Lung (tissue), 12 donors: Measurements from ENCODE around the gene PLCG1. TPM values are rescaled to one million over a fixed set of nuclear protein-coding genes. Genes with fewer than 3 reads are reported as not detected.

Experiments used
- ATAC-seq: fragments of 200-7000 bp; cut with Tn5 transposase; one replicate; pipeline ENCODE4 v1.9.1; 2020; ENCODE audit warnings: moderate number of reproducible peaks; ENCODE audit not compliant: insufficient read depth, low FRiP score
- DNase-seq, 3 donors: peaks; one replicate each; pipeline ENCODE4 v3.0.0-alpha.2; 2013 to 2017
- H3K27ac ChIP-seq, 2 donors: one replicate each; pipeline ENCODE4 v1.5.1; 2013; ENCODE audit warnings: mild to moderate bottlenecking in 2 of 2, moderate library complexity in 2 of 2, control low read depth in 1 of 2, inconsistent platforms in 1 of 2, low read depth in 1 of 2, low read length in 1 of 2
- H3K27me3 ChIP-seq, 3 donors: one replicate each; pipeline ENCODE4 v1.5.1; 2013; ENCODE audit warnings: low read length in 2 of 3; ENCODE audit not compliant: control insufficient read depth in 3 of 3, insufficient read depth in 3 of 3
- H3K36me3 ChIP-seq, 4 donors: one replicate each; pipeline ENCODE4 v1.5.1; 2013; ENCODE audit warnings: low read length in 4 of 4, mild to moderate bottlenecking in 1 of 4, moderate library complexity in 1 of 4; ENCODE audit not compliant: control insufficient read depth in 4 of 4, insufficient read depth in 4 of 4
- H3K4me1 ChIP-seq, 5 donors: one replicate each; pipeline ENCODE4 v1.5.1; 2013; ENCODE audit warnings: low read length in 5 of 5, mild to moderate bottlenecking in 2 of 5, moderate library complexity in 1 of 5; ENCODE audit not compliant: control insufficient read depth in 5 of 5, insufficient read depth in 5 of 5
- H3K4me3 ChIP-seq: one replicate; pipeline ENCODE4 v1.5.1; 2013; ENCODE audit warnings: mild to moderate bottlenecking, control low read depth, moderate library complexity
- H3K9ac ChIP-seq, 2 donors: one replicate each; pipeline ENCODE4 v1.5.1; 2013; ENCODE audit warnings: low read length in 2 of 2, control low read depth in 1 of 2; ENCODE audit not compliant: insufficient read depth in 1 of 2
- H3K9me3 ChIP-seq, 4 donors: one replicate each; pipeline ENCODE4 v1.5.1; 2013; ENCODE audit warnings: low read length in 3 of 4, mild to moderate bottlenecking in 1 of 4, moderate library complexity in 1 of 4; ENCODE audit not compliant: control insufficient read depth in 4 of 4, insufficient read depth in 3 of 4
- WGBS, 2 donors: extraction: QIAGEN DNeasy Blood & Tissue Kit; methylation state at CpG; one replicate each; pipeline ENCODE4 v1.1.7; 2013; 5-methylcytosine and 5-hydroxymethylcytosine counted together
- polyA plus RNA-seq, 2 donors: library from polyadenylated mRNA; stranded (reverse); fragments of 200-250 nt; gene quantifications; one replicate each; pipeline ENCODE4 v1.2.1, GENCODE V29; 2013
- total RNA-seq, 2 donors: library from RNA; depleted of rRNA in 1 of 2; stranded (reverse); fragments of >200 nt in 1 of 2; gene quantifications; one replicate each; pipeline ENCODE4 v1.2.1, GENCODE V29; 2014 to 2021
- TF ChIP-seq, protein P1 (sequence below): IDR thresholded peaks from 2 replicates; pipeline ENCODE4 v1.5.1; 2012; ENCODE audit warnings: mild to moderate bottlenecking; ENCODE audit errors: control extremely low read depth, extremely low read depth
- donor health status: control.
- donor health status: control.
- donor health status: Bipolar disorder and iron deficiency.
- donor health status: healthy.
- donor health status: DM: yes; HTN: yes; CAD: no.

PLCG1 gene
- total and polyA plus RNA-seq, 4 donors = 29.6 to 154 (median 67.1) TPM

DNA sequence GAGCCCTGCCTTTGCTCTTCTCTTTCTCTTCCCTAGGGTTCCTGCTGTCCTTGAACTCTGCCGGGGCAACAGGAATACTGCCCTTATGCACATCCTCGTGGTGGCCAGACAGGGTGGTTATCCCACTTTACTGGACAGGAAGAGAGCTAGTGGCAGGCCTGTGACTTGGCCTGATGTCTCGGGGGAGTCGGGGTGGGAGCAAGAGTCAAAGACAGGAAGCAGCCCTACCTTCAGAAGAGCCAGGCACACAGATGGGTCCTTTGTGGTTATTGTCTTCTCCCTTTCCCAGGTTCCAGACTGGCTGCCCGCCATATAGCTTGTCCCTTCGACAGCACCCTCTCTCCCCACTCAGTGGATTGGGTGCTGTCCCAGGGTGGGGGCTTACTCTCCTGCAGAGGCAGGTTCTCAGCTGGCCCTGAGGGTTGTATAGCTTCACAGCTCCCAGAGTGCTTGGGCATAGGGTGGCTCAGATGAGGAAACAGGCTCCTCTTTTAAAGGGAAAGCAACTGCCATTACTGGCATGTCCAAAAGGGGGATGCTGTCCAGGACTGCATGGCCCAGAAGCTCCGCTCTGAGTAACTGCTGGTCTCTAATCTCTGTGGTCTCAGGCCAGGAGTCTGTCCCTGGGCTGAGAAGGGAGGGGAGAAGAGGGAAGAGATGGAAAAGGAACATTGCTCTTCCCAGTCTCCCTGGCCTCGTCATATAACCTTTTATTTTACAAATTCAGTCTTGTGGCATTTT, 17.3 kb downstream of the PLCG1 start:
- Histone ChIP-seq H3K9ac (no peak overlapping the region), H3K4me1 (peaks cover 0 to 60% (median 17%) of the 10 kb centered on the region in 5 donors), H3K27me3 (no peaks in the 10 kb centered on the region), H3K36me3 (peaks cover 0 to 8% (median 3%) of the 10 kb centered on the region in 4 donors), H3K27ac (peak overlapping the region; percentile 42 to 50), H3K4me3 (no peak overlapping the region), H3K9me3 (no peaks in the 10 kb centered on the region)
- no peak for DNase-seq
- whole genome bisulfite sequencing, 2 donors = 62 to 68% methylated on average over 8 of the region's 8 CpGs
- TF ChIP-seq, protein P1, sequence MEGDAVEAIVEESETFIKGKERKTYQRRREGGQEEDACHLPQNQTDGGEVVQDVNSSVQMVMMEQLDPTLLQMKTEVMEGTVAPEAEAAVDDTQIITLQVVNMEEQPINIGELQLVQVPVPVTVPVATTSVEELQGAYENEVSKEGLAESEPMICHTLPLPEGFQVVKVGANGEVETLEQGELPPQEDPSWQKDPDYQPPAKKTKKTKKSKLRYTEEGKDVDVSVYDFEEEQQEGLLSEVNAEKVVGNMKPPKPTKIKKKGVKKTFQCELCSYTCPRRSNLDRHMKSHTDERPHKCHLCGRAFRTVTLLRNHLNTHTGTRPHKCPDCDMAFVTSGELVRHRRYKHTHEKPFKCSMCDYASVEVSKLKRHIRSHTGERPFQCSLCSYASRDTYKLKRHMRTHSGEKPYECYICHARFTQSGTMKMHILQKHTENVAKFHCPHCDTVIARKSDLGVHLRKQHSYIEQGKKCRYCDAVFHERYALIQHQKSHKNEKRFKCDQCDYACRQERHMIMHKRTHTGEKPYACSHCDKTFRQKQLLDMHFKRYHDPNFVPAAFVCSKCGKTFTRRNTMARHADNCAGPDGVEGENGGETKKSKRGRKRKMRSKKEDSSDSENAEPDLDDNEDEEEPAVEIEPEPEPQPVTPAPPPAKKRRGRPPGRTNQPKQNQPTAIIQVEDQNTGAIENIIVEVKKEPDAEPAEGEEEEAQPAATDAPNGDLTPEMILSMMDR = no peak
- ATAC-seq = no peak

DNA sequence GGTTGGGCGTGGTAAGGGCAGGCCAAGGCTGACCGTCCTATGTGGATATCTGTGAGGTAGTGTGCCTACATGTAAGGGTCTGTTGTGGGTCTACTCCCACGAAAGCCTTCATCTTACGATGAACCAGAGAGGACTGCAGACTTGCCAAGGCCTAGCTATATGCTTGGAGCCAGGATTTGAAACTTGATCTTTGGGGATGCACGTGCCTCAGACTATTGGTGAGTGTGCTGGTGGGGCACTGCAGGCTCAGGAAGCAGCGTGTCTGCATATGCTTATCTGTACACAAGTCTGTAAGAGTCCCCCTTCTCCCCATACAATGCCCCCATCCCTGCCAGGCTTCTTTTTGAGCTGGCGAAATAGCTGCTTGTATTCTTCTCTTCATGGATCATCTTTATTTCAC, 17.9 kb downstream of the PLCG1 start:
- no peaks in the 10 kb centered on the region for H3K27me3 ChIP-seq
- no peaks in the 10 kb centered on the region for H3K9me3 ChIP-seq
- no peak overlapping the region for H3K9ac ChIP-seq
- H3K4me3 ChIP-seq = no peak overlapping the region
- peaks cover 0 to 56% (median 17%) of the 10 kb centered on the region in 5 donors for H3K4me1 ChIP-seq
- TF ChIP-seq, protein P1 = no peak
- H3K36me3 ChIP-seq = peaks cover 0 to 11% (median 8%) of the 10 kb centered on the region in 4 donors
- H3K27ac ChIP-seq = peak overlapping the region in 1 of 2 donors; percentile 50
- ATAC-seq (no peak), DNase-seq (no peak)
- 80 to 83% methylated on average over 7 of the region's 7 CpGs for WGBS, 2 donors

DNA sequence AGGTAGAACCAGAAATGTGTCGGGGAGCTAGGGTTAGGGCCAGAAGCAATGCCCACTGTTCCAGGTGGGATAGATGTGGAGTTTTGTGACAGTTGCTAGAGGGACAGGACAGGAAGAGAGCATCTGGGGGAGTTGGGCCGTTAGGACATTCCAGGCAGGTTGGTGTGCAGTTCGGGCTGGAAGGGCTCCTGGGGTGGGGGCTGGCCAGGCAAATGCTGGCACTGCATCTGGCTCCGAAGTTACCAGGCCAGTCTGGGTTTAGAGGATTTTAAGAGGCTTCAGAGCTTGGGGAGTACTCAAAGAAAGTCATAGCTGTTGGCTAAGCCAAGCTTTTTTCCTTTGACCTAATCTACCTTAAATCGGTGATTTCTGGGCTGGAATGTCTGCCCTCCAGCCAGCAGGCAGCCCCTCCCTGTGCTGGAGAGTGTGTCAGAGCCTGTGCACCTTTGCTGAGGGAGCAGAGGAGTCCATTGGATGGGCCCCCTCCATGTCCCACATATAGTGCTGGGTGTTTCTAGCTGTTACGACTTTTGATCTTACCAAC, 20.8 kb downstream of the PLCG1 start:
- Histone ChIP-seq H3K4me1 (peaks cover 0 to 47% (median 9%) of the 10 kb centered on the region in 5 donors), H3K27ac (peak overlapping the region in 1 of 2 donors; percentile 37), H3K36me3 (peaks cover 0 to 21% (median 14%) of the 10 kb centered on the region in 4 donors), H3K9me3 (no peaks in the 10 kb centered on the region), H3K9ac (no peak overlapping the region), H3K27me3 (no peaks in the 10 kb centered on the region), H3K4me3 (no peak overlapping the region)
- TF ChIP-seq, protein P1 = no peak
- DNase-seq = no peak
- 75 to 88% methylated on average over 6 of the region's 6 CpGs for WGBS, 2 donors
- ATAC-seq = no peak
